Measurements from ENCODE around the gene NFATC1. TPM values are rescaled to one million over a fixed set of nuclear protein-coding genes. Genes with fewer than 3 reads are reported as not detected.

NFATC1 gene
- total RNA-seq, 3 donors from 2014 or later = 10.9 to 18.0 (median 12.9) TPM

DNA sequence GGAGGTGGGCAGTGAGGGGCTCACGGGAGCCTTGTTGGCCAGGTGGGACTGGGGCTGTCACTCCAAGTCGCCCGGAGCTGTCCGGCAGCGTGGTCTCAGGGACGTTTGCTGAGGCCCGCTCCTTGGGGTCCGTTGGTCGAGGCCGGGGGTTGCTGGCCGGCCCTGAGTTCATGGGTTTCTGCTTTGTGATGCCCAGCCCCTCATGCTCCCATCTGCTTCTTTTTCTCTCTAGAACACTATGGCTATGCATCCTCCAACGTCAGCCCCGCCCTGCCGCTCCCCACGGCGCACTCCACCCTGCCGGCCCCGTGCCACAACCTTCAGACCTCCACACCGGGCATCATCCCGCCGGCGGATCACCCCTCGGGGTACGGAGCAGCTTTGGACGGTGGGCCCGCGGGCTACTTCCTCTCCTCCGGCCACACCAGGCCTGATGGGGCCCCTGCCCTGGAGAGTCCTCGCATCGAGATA is 14.5 kb downstream of the NFATC1 start:
- intact Hi-C loops (cut with DNase I; ENCODE audit: low total_unique reads) = no loop called here

DNA sequence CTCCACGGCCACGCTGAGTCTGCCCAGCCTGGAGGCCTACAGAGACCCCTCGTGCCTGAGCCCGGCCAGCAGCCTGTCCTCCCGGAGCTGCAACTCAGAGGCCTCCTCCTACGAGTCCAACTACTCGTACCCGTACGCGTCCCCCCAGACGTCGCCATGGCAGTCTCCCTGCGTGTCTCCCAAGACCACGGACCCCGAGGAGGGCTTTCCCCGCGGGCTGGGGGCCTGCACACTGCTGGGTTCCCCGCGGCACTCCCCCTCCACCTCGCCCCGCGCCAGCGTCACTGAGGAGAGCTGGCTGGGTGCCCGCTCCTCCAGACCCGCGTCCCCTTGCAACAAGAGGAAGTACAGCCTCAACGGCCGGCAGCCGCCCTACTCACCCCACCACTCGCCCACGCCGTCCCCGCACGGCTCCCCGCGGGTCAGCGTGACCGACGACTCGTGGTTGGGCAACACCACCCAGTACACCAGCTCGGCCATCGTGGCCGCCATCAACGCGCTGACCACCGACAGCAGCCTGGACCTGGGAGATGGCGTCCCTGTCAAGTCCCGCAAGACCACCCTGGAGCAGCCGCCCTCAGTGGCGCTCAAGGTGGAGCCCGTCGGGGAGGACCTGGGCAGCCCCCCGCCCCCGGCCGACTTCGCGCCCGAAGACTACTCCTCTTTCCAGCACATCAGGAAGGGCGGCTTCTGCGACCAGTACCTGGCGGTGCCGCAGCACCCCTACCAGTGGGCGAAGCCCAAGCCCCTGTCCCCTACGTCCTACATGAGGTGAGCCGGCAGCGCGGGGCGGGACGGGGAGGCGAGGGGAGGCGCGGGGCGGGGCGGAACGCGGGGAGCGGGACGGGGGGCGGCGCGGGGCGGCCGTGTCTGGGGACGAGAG is 15.2 kb downstream of the NFATC1 start:
- no peak for DNase-seq (ENCODE audit: low spot score in 2 of 2)
- no peaks in the 10 kb centered on the region for H3K36me3 ChIP-seq
- no peaks in the 10 kb centered on the region for H3K4me1 ChIP-seq
- H3K27me3 ChIP-seq = no peaks in the 10 kb centered on the region
- no peaks in the 10 kb centered on the region for H3K9me3 ChIP-seq
- no peak overlapping the region for H3K4me3 ChIP-seq
- intact Hi-C loops (cut with DNase I; ENCODE audit: low total_unique reads) = no loop called here
- TF ChIP-seq POLR2A (IDR thresholded peaks at IDR 0.05) = no peak
- TF ChIP-seq, protein P1, sequence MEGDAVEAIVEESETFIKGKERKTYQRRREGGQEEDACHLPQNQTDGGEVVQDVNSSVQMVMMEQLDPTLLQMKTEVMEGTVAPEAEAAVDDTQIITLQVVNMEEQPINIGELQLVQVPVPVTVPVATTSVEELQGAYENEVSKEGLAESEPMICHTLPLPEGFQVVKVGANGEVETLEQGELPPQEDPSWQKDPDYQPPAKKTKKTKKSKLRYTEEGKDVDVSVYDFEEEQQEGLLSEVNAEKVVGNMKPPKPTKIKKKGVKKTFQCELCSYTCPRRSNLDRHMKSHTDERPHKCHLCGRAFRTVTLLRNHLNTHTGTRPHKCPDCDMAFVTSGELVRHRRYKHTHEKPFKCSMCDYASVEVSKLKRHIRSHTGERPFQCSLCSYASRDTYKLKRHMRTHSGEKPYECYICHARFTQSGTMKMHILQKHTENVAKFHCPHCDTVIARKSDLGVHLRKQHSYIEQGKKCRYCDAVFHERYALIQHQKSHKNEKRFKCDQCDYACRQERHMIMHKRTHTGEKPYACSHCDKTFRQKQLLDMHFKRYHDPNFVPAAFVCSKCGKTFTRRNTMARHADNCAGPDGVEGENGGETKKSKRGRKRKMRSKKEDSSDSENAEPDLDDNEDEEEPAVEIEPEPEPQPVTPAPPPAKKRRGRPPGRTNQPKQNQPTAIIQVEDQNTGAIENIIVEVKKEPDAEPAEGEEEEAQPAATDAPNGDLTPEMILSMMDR (IDR thresholded peaks at IDR 0.05) = no peak
- H3K27ac ChIP-seq = no peak overlapping the region

More for the DNA sequence above, 14.5 kb downstream of the NFATC1 start:
- Histone ChIP-seq H3K27me3 (no peaks in the 10 kb centered on the region), H3K4me1 (no peaks in the 10 kb centered on the region), H3K27ac (no peak overlapping the region), H3K9me3 (no peaks in the 10 kb centered on the region), H3K4me3 (no peak overlapping the region), H3K36me3 (no peaks in the 10 kb centered on the region)
- no peak for DNase-seq (ENCODE audit: low spot score in 2 of 2)
- TF ChIP-seq, protein P1 (IDR thresholded peaks at IDR 0.05) = no peak
- TF ChIP-seq POLR2AphosphoS5 (IDR thresholded peaks at IDR 0.05) = no peak
- no peak for TF ChIP-seq POLR2A (IDR thresholded peaks at IDR 0.05)

DNA sequence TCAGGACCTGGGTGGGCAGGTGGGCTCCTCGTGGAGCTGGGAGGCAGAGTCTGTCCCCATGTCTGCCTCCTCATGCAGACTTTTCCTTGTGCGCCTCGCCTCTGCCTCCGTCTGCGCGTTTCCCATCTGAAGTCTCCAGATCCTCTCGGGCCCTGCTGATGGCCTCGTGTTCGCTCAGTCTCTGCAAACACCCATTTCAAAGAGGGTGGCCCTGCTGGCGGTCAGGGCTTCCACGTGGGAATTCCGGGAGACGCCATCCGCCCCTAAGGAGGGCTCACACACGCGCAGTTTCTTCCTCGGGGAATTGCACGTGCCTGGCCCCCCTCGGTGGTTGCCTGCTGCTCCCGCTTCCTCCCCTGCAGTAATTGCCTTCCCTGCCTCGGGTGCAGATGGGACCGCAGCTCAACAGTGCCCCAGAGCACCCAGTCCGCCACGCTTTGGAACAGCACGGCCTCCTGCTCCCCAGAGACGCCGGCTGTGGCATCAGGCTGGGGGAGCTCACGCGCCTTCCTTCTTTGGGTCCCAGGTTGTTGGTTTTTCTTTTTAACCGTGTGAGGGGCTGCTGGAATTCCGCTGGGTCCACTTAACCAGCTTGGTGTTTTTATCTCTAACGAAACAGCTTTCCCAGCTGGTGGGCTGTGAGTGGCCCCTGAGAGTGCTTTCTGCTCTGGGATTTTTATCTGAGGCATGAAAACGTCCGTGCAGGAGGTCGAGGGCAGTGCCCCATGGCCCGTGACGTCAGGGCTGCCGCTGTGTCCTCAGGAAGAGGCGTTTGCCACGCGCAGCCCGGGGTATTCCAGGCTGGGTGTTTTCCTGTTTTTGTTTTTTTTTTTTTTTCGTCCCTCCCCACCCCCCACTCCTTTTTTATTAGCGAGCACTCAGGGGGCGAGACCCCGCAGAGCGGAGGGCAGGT is 16.1 kb downstream of the NFATC1 start:
- Histone ChIP-seq H3K4me3 (no peak overlapping the region), H3K36me3 (no peaks in the 10 kb centered on the region), H3K4me1 (no peaks in the 10 kb centered on the region), H3K27me3 (no peaks in the 10 kb centered on the region), H3K9me3 (no peaks in the 10 kb centered on the region), H3K27ac (no peak overlapping the region)
- no peak for DNase-seq (ENCODE audit: low spot score in 2 of 2)
- TF ChIP-seq, protein P1 (IDR thresholded peaks at IDR 0.05) = no peak
- TF ChIP-seq POLR2AphosphoS5 (IDR thresholded peaks at IDR 0.05) (no peak), POLR2A (IDR thresholded peaks at IDR 0.05) (no peak)
- intact Hi-C loops (cut with DNase I; ENCODE audit: low total_unique reads) = no loop called here

DNA sequence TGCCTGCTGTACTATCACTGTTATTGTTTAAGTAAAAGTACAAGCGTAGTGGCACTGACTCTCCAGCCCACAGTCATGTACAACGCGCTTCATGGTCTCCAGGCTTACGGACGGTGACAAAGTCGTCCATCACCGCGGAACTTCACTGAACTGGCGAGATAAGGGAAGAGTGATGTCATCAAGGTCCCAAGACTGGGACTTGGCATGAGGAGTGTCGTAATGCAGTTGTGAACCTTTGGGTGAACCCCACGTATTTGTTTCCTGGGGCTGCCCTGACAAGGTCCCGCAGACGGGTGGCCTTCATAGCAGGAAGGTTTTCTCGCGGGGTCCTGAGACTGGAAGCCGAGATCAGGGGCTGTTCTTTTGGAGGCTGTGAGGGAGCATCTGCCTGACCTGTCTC is 17.3 kb downstream of the NFATC1 start:
- TF ChIP-seq POLR2AphosphoS5 (IDR thresholded peaks at IDR 0.05) (no peak), POLR2A (IDR thresholded peaks at IDR 0.05) (no peak)
- TF ChIP-seq, protein P1 (IDR thresholded peaks at IDR 0.05) = no peak
- Histone ChIP-seq H3K27me3 (no peaks in the 10 kb centered on the region), H3K4me3 (no peak overlapping the region), H3K9me3 (no peaks in the 10 kb centered on the region), H3K27ac (no peak overlapping the region), H3K4me1 (no peaks in the 10 kb centered on the region), H3K36me3 (no peaks in the 10 kb centered on the region)
- intact Hi-C loops (cut with DNase I; ENCODE audit: low total_unique reads) = no loop called here
- DNase-seq (ENCODE audit: low spot score in 2 of 2) = no peak
